Brain microvascular endothelial cell (primary cell): Measurements from ENCODE around the gene GPR155.

ENCODE experiments used
- DNase-seq: peaks from one replicate; pipeline ENCODE4 v3.0.0-alpha.2; 2020
- H3K27ac ChIP-seq: fragments of 250-450 bp; sonication (Bioruptor Pico); 2 replicates; pipeline ENCODE4 v1.5.1; 2020; ENCODE audit warnings: mild to moderate bottlenecking, moderate library complexity
- H3K27me3 ChIP-seq: fragments of 250-450 bp; sonication (Bioruptor Pico); replicated peaks from 2 replicates; pipeline ENCODE4 v1.5.1; 2020; ENCODE audit warnings: mild to moderate bottlenecking
- H3K36me3 ChIP-seq: fragments of 250-450 bp; sonication (Bioruptor Pico); replicated peaks from 2 replicates; pipeline ENCODE4 v1.5.1; 2020; ENCODE audit warnings: mild to moderate bottlenecking
- H3K4me3 ChIP-seq: 2 replicates; pipeline ENCODE4 v1.5.1; 2011; ENCODE audit warnings: low read depth, mild to moderate bottlenecking, control low read depth, low read length, moderate library complexity
- in situ Hi-C: cut with HindIII; loops from 2 replicates; pipeline ENCODE4 v1.10.0; 2017; ENCODE audit warnings: low sequenced_read_pairs, low pct_ligation_motif_present
- TF ChIP-seq, protein P1 (sequence below): IDR thresholded peaks from 2 replicates; pipeline ENCODE4 v1.5.1; 2011; ENCODE audit warnings: low read depth, mild to moderate bottlenecking, moderate library complexity, low read length, control low read depth, inconsistent platforms; ENCODE audit errors: missing control alignments

The GPR155 gene

DNA sequence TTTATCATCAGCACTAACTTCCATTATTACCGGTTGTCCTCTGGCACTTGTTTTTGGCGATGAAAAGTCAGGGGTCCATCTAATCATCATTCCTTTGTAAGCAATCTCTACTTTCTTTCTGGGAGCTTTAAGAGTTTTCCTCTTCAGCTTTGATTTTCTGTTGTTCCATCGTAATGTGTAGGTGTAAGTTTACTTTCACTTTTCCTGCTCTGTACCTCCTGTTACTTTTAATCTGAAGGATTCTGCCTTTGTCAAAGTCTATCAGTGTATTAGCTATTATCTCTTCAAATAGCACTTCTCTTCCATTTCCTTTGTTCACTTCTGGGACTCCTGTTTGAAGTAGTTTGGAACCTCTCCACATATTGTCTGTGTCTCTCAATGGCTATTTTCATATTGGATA is 25.5 kb upstream of the GPR155 start:
- Histone ChIP-seq H3K36me3 (no peaks in the 10 kb centered on the region), H3K4me3 (no peak overlapping the region), H3K27me3 (no peaks in the 10 kb centered on the region), H3K27ac (no peak overlapping the region)
- TF ChIP-seq, protein P1, sequence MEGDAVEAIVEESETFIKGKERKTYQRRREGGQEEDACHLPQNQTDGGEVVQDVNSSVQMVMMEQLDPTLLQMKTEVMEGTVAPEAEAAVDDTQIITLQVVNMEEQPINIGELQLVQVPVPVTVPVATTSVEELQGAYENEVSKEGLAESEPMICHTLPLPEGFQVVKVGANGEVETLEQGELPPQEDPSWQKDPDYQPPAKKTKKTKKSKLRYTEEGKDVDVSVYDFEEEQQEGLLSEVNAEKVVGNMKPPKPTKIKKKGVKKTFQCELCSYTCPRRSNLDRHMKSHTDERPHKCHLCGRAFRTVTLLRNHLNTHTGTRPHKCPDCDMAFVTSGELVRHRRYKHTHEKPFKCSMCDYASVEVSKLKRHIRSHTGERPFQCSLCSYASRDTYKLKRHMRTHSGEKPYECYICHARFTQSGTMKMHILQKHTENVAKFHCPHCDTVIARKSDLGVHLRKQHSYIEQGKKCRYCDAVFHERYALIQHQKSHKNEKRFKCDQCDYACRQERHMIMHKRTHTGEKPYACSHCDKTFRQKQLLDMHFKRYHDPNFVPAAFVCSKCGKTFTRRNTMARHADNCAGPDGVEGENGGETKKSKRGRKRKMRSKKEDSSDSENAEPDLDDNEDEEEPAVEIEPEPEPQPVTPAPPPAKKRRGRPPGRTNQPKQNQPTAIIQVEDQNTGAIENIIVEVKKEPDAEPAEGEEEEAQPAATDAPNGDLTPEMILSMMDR = no peak
- in situ Hi-C loops = no loop called here
- DNase-seq = no peak

DNA sequence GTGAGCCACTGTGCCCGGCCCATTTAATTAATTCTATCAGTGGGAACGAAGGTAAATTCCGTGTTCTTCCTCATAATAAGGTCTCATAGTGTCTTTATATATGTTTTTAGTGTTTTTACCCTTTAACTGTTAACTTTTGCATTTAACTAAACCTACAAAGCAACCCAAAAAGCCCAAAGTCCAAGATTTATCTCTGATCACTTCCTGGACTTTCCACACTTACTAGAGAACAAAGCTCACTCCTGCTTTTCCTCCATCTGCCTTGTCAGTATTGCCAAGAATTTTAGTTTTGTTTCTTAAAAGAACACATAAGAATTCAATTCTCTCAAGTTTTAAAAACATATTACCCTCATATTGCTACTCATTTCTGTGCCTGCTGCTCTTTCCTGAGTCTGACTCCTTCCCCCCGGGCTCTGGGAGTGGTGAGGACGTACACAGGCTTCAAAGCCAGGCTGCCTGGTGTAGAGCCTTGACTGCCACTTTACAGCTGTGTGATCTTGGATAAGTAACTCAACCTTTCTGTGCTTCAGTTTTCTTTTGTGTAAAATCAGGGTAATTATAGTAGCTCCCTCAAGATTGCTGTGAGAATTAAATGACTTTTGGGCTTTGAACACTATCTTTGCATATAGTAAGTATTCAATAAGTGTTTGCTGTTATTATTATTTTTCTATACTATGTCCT is 24.9 kb upstream of the GPR155 start:
- TF ChIP-seq, protein P1 = no peak
- no peak overlapping the region for H3K4me3 ChIP-seq
- no peak for DNase-seq
- H3K27me3 ChIP-seq = no peaks in the 10 kb centered on the region
- in situ Hi-C loops = no loop called here
- H3K36me3 ChIP-seq = no peaks in the 10 kb centered on the region
- H3K27ac ChIP-seq = no peak overlapping the region

DNA sequence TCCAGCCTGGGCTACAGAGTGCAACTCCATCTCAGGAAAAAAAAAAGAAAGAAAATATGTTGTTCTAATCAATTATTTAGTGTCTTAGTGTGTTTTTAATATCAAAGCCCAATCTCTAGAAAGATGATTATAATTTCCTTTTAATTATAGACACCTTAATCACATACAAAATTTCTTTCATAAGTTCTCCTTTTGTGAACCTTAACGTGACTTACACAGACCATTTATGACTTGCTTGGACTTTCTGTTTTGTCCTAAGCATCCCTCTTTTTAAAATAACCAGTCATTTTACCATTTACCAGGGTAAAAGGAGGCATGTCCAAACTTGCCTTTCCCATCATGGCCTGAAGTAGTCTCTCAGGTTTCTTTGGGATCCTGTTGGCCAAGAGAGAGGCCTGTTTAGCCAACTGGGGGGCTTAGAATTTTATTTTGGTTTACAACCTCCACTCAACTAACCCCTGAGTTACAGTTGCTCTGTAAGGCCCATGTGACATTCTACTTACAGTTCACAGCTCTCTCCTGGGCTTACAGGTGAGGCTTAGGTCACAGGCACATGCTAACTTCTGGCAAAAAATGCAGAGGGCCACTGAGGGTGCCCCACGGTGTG is 23.9 kb upstream of the GPR155 start:
- H3K36me3 ChIP-seq = no peaks in the 10 kb centered on the region
- no peak overlapping the region for H3K27ac ChIP-seq
- TF ChIP-seq, protein P1 = no peak
- in situ Hi-C loops = no loop called here
- no peaks in the 10 kb centered on the region for H3K27me3 ChIP-seq
- DNase-seq = no peak
- no peak overlapping the region for H3K4me3 ChIP-seq

DNA sequence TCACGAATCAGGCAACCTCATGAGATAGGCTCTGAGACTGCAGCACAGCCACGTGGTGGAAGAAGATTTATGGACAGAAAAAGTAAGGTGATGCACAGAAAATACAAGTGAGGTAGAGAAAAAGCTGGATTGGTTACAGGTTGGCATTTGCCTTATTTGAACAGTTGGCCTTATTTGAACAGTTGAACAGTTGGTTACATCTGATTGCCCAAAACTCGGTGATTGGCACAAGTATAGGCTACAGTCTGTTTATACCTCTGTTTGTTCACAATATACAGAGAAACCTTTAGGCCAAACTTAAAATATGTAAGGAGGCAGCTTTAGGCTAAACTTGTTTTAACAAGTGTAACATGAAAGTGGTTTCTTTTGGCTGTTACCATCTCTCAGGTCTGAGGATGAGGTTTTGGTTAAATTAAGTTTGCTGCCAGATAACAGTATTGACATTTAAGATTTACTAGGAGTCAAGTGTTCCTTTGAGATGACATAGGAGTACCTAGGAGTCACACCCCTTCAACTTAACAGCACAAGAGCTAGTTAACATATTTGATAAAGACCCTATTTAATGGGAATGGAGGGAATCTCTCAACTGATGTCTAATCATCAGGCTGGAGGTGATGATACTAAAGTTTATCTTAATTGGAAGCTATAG is 16.5 kb upstream of the GPR155 start:
- DNase-seq = no peak
- Histone ChIP-seq H3K27me3 (no peaks in the 10 kb centered on the region), H3K36me3 (no peaks in the 10 kb centered on the region), H3K4me3 (no peak overlapping the region), H3K27ac (no peak overlapping the region)
- TF ChIP-seq, protein P1 = no peak
- in situ Hi-C loops = no loop called here

DNA sequence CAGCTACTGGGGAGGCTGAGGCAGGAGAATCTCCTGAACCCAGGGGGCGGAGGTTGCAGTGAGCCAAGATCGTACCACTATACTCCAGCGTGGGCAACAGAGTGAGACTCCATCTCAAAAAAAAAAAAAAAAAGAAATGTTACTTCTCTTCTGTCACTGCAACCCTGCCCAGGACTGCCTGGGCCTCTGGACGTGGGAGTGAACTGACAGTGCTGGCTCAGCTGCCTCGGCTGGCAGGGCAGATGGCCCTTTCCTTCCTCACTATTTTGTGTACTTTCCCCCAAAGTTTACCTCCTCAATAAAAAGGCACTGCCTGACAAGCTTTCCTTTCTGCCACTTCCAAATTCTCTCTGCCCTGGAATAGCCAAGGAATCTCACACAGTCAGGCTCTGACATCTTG is 12.5 kb upstream of the GPR155 start:
- TF ChIP-seq, protein P1 = no peak
- no peak overlapping the region for H3K27ac ChIP-seq
- DNase-seq = no peak
- in situ Hi-C loops = no loop called here
- H3K27me3 ChIP-seq = no peaks in the 10 kb centered on the region
- H3K4me3 ChIP-seq = no peak overlapping the region
- no peaks in the 10 kb centered on the region for H3K36me3 ChIP-seq
